Measurements from ENCODE around the gene SPSB4.

SPSB4 gene

DNA sequence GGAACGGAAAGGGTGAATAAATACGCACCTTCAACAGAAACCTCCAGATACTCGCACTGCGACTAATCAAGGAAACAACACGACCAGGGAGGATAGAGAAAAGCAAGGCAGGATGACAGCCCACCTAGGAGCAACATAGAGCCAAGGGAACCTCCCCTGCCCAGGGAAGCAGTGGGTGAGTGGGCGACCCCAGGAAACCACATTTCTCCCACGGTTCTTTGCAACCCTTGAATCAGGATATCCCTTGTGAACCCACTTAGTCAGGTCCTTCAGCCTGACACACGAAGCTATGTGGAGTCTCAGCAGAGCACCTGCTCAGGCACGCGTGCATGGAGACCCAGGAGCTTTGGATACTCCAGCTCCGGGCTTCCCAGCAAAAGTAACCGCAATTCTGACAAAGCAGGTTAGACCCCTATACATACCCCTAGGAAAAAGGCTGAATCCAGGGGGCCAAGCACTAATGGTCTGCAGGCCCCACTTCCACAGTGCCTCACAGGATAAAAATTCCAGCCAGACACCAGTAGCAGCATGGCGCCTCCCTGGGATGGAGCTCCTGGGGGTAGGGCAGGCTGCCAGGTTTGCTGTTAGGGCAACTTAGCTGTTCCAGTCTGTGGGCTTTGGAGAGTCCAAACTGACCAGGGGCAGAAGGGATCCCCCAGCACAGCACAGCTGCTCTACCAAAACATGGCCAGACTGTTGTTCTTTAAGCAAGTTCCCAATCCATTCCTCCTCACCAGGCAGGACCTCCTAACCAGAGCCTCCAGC, 142.1 kb downstream of the SPSB4 start:
- no peak overlapping the region for H3K4me3 ChIP-seq (ENCODE audit: low read length in 2 of 2)
- no peaks in the 10 kb centered on the region for H3K9me3 ChIP-seq (ENCODE audit: control insufficient read depth in 2 of 2, low read length in 2 of 2)
- no peak overlapping the region for H3K27ac ChIP-seq (ENCODE audit: low read depth in 2 of 2, low read length in 2 of 2)

More for the DNA sequence above, 142.1 kb downstream of the SPSB4 start:
- Histone ChIP-seq H3K9ac (ENCODE audit: low read depth in 1 of 2, low read length in 2 of 2) (no peak overlapping the region), H3K4me1 (ENCODE audit: control insufficient read depth in 2 of 2, insufficient read depth in 2 of 2, low read length in 2 of 2) (no peaks in the 10 kb centered on the region), H3K36me3 (ENCODE audit: control insufficient read depth in 2 of 2, insufficient read depth in 2 of 2, low read length in 2 of 2) (no peaks in the 10 kb centered on the region), H3K27me3 (ENCODE audit: control insufficient read depth in 2 of 2, insufficient read depth in 2 of 2, low read length in 2 of 2) (peaks cover 6 to 7% of the 10 kb centered on the region in 2 donors)

Data from mucosa of rectum (tissue), 2 donors.